Fibroblast of gingiva (primary cell): ENCODE results near the gene ATMIN.
A peak's percentile ranks its signal among the peaks of the same experiment; 100 is the strongest.

Experiments
- DNase-seq: peaks from one replicate; pipeline ENCODE4 v3.0.0-alpha.2; 2011; ENCODE audit warnings: low read depth

ATMIN gene

DNA sequence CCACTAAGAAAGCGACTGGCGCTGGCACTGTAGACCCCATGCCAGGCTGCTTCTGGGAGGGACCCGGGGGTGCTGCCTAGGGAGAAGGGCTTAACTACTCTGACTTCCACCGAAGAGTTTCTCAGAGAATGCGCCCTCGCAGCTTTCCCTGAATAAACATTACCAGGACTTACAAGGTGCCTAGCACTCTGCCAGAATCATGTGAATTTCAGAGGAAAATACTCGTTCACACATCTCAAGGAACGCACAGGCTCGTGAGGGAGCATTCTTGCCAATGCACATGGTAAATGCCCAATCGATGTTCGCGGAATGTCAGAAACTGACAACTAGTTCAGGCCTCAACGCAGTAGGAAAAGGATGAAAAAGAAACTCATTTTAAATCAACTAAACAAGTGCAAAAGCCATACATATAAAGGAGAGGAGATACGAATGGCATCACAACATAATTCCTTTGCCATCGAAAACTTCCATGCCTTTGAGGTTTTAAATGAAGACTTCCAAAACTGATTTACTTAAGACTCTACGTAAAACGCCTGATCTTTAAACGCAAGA lies 30.0 kb upstream of the ATMIN start:
- DNase-seq: no peak

DNA sequence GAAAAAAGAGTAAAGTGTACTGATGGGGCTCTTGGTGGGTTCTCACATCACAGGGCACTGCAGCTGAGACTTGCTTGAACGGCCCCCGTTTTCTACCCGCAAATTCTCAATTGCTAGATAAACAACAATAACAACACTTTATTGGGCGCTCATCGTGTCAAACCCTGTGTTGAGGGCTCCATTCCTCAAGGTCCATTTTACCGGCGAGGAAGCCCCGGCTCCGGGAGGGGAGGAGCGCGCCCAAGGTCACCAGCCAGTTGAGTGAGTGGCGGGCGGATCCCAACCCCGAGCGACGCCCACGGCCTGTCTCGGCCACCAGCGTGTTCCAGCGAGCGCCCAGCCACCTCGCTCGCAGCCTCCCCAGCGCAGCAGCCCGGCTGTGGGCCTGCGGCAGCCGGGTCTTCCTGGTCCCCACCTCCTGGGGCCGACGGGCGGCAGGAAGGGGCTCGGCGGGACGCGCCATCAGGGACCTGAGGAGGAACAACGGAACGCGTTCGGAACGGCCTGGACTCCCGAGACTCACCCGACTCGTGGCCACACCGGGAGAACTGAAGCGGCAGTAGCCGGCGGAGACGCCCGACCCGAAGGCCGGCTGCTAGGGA lies 29.3 kb upstream of the ATMIN start:
- DNase-seq: peak; percentile 47

DNA sequence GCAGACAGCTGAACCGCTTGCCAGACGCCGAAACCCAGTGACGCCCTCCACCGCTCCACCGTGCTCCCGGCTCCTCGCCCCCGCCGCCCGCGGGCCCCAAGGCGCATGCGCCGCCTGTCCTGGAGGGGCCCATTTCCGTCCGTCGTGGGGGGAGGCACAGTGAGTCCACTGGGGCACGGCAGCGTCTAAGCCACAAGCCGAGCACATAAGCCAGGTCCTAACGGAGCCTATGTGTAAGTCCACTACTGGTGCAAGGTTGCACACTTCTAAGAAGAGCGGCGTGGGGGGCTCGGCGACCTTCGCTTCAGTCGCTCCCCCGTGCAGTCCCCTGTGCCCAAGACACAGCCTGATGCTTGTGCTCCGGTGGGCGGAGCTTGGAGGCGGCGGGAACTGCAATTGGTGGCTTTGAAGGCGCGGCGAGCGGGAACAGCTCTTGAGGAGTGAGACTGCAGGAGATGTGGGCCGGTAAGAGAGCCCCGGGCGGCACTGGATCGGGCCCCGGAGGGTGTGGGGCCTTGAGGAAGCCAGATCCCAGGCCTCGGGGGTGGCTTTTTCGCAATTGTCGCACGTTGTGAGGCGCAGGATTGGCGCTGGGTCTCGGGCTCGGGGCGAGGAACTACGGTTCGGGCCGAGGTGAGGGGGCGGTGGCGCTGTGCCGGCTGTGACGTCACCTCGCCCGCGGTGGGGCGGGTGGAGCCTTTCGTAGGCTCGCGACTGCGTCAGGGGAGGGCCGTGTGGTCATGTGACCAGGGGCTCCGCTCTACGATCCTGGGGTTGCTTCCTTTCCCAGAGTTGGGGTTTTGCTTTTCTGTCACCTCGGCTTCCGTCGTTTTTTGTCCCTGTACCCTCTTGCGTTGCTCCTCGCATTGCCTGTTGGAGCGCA lies 28.6 kb upstream of the ATMIN start, which contains the start of the genes CENPN and CMC2:
TSS of gene CENPN (plus strand) at position 402 of the 883 bp plus-strand sequence. CDS start 4,726 bp downstream, outside the sequence.
TSS of gene CMC2 (minus strand) at position 73 of the 883 bp plus-strand sequence. CDS start 9,491 bp downstream, outside the sequence.
- DNase-seq: peak; percentile 100

GRCh38 chr16:81008505-81008789 lies 27.2 kb upstream of the ATMIN start:
- DNase-seq: no peak

DNA sequence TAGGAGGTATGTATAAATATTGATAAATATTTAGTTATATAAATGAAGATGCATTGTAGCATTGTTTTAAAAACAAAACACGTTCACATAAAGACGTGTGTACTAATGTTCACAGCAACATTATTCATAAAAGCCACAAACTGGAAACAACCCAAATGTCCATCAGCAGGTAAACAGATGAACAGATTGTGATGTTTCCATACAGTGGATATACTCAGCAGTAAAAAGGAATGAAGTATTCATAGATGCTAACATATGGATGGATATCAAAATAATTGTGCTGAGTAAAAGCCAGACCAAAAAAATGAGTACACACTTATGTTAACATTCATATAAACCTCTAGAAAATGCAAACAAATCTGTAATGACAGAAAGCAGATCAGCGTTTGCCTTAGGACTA lies 22.7 kb upstream of the ATMIN start:
- DNase-seq: no peak

DNA sequence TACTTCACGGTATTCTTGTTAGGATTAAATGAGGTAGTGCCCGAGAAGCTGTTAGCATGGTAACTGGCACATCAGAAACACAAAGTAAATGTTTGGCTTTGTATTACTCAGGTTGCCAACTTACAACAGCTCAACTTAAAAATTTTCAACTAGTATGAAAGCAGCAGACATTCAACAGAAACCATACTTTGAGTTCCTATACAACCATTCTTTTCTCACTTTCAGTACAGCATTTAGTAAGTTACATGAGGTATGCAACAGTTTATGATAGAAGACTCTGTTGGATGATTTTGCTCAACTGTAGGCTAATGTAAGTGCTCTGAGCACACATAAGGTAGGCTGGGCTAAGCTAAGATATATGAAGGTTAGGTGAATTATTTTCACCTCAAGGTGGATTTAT lies 21.0 kb upstream of the ATMIN start:
- no peak for DNase-seq

DNA sequence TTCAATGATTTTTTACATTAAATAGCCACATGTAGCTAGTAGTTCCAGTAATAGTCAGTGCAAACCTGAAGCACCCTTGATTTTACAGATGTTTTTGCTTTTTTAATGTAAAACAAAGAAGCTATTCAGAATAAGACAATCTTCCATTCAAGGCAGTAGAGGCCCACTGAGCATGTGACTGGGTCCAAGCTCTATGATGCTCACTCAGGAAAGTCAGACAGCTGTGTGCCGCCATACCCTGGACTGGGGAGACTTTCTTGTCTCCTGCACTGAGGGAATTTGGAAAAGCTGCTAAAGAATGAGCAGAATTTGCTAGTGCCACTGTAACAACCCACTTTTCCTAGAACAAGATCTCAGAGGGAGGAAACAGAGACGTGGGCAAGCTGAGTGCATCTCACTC lies 17.1 kb upstream of the ATMIN start:
- no peak for DNase-seq

- DNase-seq: no peak
Measured at GRCh38 chr16:81026429-81026828, 9.2 kb upstream of the ATMIN start.

GRCh38 chr16:81029930-81030604 lies 5.6 kb upstream of the ATMIN start:
- DNase-seq: no peak

GRCh38 chr16:81035975-81036750 lies 521 bp downstream of the ATMIN start:
- peak; percentile 12 for DNase-seq

DNA sequence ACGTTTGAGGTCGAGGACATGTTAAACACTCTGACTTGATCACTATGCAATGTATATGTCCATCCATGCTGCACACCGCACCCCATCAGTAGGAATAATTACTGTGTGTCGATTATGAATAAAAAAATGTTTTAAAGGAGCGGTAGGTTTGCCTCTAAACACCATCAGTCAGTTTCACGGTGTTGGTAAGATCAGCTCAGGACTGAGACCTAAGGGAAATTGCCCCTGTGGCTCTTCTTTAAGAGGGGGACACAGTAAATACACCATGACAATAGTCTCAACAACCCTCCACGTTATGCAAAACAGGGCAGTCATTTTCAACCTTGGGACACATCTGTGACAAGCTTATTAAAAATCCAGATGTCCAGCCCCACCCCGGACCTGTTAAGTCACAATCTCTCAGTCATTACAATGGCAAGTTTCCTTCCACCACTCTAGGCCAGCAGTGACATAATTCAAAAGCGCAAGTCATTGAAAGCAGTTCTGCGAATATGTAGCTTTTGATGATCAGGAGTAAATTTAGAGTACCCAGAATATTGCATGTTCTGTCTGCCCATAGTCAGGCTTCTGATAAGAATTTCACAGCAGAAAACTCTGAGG lies 1.2 kb downstream of the ATMIN start:
- DNase-seq: no peak

DNA sequence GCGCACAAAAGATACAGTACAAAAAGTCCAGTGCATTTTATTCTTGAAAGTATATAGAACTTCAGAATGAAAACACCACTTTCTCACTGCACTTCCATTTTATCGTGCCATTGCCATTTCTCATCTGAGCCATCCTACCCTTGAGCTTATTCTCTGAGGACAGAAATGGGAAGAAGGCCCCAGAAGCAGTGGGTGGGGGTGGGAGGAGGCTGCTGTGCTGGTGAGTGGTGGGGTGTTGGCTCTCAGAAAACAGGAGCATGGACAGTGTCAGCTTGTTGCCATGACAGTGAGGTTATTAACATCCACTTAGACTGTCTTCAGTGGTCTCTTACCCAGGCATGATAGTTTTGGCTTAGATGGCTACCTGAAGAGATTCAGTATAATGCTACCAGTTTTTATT lies 4.5 kb downstream of the ATMIN start:
- DNase-seq: no peak

DNA sequence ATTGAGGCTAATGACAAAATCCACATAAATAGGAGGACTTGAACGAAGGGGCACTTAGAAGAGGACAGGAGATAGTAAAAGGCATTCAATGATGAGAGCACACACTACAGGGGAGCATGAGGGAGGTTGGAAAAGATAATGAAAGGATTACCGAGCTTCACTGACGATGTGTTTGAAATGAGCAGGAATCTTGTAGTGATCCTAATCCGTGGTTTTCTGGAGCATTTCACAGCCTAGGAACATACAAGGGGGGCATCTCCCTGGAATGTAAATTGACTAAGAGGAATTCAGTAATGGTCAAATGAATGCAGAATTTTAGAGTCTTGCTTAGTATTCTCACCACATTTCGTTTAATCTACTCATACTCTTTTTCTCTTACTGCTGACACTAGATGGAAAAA lies 5.2 kb downstream of the ATMIN start:
- DNase-seq: no peak

DNA sequence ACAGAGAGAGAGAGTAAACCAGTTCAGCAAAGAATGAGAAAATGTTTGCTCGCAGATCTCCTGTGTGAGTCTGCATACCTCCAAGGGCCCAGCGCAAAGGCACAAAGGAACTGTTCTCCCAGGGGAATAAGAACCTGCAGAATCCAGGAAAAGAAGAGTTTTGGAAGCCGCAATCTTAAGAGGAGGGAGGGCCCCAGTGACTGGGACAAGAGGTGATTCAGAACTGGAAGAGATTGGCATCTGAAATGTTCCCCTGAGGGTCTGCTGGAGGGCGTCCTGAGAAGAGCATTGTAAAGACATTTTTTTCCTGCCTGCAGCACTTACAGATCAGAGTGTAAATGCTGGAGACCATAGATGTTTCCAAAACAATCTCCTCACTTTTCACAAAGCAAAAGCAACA lies 6.1 kb downstream of the ATMIN start:
- DNase-seq: no peak

DNA sequence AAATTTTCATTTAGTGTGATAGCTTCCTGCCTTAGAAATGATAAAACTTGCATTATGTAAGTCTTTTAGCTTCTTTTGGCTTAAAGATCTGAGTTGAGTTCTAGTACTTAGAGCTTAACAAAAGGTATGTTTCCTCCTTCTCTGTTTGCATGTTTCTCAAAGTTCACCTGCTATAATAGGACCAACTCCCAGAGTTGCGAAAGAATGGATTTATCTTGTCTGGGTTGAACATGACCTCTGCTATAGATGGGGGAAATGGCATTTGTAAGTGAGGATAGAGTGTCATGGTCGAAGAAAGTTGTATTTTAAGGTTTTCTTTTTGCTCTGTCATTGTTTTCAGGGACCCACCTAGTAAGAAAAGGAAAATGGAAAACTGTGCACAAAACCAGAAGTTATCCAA lies 7.2 kb downstream of the ATMIN start:
- DNase-seq: no peak

DNA sequence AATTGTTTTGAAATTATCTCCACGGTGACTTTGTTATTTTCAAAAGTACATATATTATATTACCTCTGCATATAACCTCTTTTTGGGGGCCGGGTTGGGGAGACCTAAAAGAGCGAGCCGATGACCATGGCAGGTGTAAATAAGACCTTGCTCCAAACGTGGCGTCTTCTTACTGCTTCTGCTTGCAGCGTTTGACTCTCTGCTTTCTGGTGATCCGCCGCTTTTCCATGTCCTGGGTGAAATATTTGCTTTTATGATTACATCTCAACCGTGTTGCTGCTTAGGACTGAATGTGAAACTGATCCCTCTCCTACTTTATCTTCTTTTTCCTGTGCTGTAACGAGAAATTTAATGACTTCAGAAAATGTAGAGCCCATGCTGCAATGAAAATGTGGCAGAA lies 18.1 kb downstream of the ATMIN start:
- no peak for DNase-seq

DNA sequence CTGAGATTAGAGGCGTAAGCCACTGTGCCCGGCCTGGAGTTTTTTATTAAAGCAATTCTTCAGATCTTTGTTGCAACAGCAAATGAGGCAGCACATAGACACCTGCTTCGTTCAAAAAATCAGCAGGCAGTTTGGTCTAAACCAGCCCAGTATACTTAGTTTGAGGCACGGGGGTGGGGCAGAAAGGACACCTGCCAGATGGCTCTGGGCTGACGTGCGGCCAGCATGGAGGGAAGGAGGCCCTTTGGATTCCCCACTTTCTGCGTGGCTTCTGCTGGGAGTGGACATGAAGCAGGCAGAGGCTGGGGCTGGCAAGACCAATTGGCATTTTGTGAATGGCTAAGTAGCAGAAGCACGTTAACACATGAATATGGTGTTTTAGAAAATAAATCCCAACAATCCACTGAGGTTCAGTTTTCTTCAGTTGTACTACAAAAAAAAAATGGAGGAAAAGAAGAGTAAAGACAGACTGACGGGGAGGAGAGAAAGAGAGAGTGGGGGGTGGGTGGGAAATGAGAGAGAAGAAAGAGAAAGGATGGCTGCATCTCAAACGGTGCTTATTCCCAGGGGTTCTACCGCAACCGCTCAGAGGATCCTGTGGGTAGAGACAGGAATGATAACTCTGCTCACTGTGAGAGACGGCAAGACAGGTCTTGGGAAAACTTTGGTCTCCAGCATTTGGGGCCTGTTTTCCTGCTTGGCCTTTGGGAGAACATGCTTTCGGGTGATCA lies 25.1 kb downstream of the ATMIN start:
- no peak for DNase-seq

GRCh38 chr16:81061307-81061640 lies 25.6 kb downstream of the ATMIN start:
- DNase-seq: no peak

- DNase-seq: no peak
Measured at GRCh38 chr16:81061871-81062608, 26.4 kb downstream of the ATMIN start.

DNA sequence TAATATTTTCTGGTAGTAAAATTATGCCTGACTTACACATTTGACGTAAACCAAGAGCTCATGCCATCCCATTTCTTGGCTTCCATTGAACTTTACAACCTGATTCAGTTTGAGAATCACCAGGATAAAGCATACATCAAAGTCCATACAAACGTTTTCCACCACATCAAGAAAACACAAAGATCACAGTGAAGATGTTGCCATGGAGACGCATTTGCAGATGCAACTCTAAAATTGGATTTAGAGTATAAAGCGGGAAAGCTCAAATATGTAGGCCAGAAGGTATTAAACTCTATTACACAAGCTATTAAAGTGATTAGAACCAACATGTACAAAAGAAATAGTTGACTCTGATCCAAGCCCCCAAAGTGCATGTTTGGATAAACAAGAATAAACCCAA lies 31.0 kb downstream of the ATMIN start:
- DNase-seq: no peak
